ENCODE results near the gene RSU1.

RSU1 gene

GRCh38 chr10:16662923-16663322, 154.3 kb downstream of the RSU1 start:
- DNase-seq, result no peak

- DNase-seq, result no peak
These were observed 160.3 kb downstream of the RSU1 start for GRCh38 chr10:16656895-16657294.

- DNase-seq, result peak; percentile 22
These were observed 164.0 kb downstream of the RSU1 start for GRCh38 chr10:16653224-16653623.

GRCh38 chr10:16652154-16652553, 165.1 kb downstream of the RSU1 start:
- no peak for DNase-seq

- no peak for DNase-seq
These were observed 167.5 kb downstream of the RSU1 start for GRCh38 chr10:16649757-16650156.

GRCh38 chr10:16648366-16648765, 168.9 kb downstream of the RSU1 start:
- DNase-seq, result no peak

GRCh38 chr10:16646181-16647059, 170.8 kb downstream of the RSU1 start:
- DNase-seq, result peak; percentile 16

- no peak for DNase-seq
These were observed 173.1 kb downstream of the RSU1 start for GRCh38 chr10:16644146-16644545.

- no peak for DNase-seq
These were observed 173.7 kb downstream of the RSU1 start for GRCh38 chr10:16643502-16643901.

- DNase-seq, result no peak
These were observed 177.1 kb downstream of the RSU1 start for GRCh38 chr10:16640153-16640552.

GRCh38 chr10:16639471-16639870, 177.8 kb downstream of the RSU1 start:
- DNase-seq, result no peak

- no peak for DNase-seq
These were observed 184.2 kb downstream of the RSU1 start for GRCh38 chr10:16632996-16633395.

- DNase-seq, result no peak
These were observed 190.5 kb downstream of the RSU1 start for GRCh38 chr10:16626697-16627096.

- DNase-seq, result no peak
These were observed 204.3 kb downstream of the RSU1 start for GRCh38 chr10:16612981-16613355.

GRCh38 chr10:16612115-16612980, 204.9 kb downstream of the RSU1 start:
- no peak for DNase-seq

GRCh38 chr10:16611037-16611436, 206.2 kb downstream of the RSU1 start:
- no peak for DNase-seq

GRCh38 chr10:16609211-16609610, 208.0 kb downstream of the RSU1 start:
- DNase-seq, result no peak

- DNase-seq, result no peak
These were observed 210.3 kb downstream of the RSU1 start for GRCh38 chr10:16606923-16607322.

- no peak for DNase-seq
These were observed 210.8 kb downstream of the RSU1 start for GRCh38 chr10:16606421-16606820.

- no peak for DNase-seq
These were observed 213.9 kb downstream of the RSU1 start for GRCh38 chr10:16603308-16603707.

- no peak for DNase-seq
These were observed 215.0 kb downstream of the RSU1 start for GRCh38 chr10:16602104-16602775.

- no peak for DNase-seq
These were observed 217.6 kb downstream of the RSU1 start for GRCh38 chr10:16599662-16600061.

- DNase-seq, result no peak
These were observed 219.6 kb downstream of the RSU1 start for GRCh38 chr10:16597656-16598055.
